Measurements from ENCODE around the gene OSTF1.

DNA sequence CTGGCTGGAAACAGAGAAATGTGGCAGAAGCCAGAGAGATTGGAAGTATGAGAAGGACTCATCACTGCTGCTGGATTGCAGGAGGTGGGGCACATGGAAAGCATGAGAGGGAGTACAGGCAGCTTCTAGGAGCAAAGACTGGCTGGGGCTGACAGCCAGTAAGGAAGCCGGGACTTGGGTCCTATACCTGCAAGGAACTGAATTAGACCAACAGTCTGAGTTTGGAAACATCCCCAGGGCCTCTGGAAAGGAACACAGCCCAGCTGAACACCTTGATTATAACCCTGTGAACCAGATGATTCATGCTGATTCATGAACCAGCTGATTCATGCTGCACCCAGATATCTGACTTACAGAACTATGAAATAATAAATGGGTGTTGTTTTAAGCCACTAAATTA, 93.4 kb downstream of the OSTF1 start:
- TF ChIP-seq POLR2AphosphoS5 (IDR thresholded peaks at IDR 0.05) = no peak
- TF ChIP-seq CTCF (IDR thresholded peaks at IDR 0.05) = no peak
- TF ChIP-seq POLR2A (IDR thresholded peaks at IDR 0.05) = no peak

Data from sigmoid colon (tissue), 4 donors.